Vagina (tissue), 2 donors: ENCODE data around the gene SOCS3. TPM values are rescaled to one million over a fixed set of nuclear protein-coding genes. Genes with fewer than 3 reads are reported as not detected.

Experiments
- DNase-seq, 2 donors: peaks; one replicate each; pipeline ENCODE4 v3.0.0-alpha.2; 2017; ENCODE audit errors: extremely low spot score in 2 of 2
- H3K27ac ChIP-seq: fragments of 200-600 bp; sonication (generic); one replicate; pipeline ENCODE4 v1.5.1; 2019
- H3K27me3 ChIP-seq: fragments of 200-600 bp; sonication (generic); one replicate; pipeline ENCODE4 v1.5.1; 2019
- H3K36me3 ChIP-seq, 2 donors: fragments of 200-600 bp; sonication (generic); one replicate each; pipeline ENCODE4 v1.5.1; 2017 to 2019
- H3K4me1 ChIP-seq: fragments of 200-600 bp; sonication (generic); one replicate; pipeline ENCODE4 v1.5.1; 2019
- H3K4me3 ChIP-seq, 2 donors: fragments of 200-600 bp; sonication (generic); 1 replicate in 1 of 2; 2 replicates in 1 of 2; pipeline ENCODE4 v1.5.1; 2016 to 2019
- H3K9me3 ChIP-seq: fragments of 200-600 bp; sonication (generic); one replicate; pipeline ENCODE4 v1.5.1; 2019
- CTCF ChIP-seq, 3 experiments: fragments of 450-650 bp in 2 of 3; fragments of 200-600 bp in 1 of 3; sonication (generic) in 1 of 3; IDR thresholded peaks; one replicate each; pipeline ENCODE4 v1.5.1; 2017 to 2019; ENCODE audit warnings: antibody characterized with exemption in 3 of 3, mild to moderate bottlenecking in 2 of 3, moderate library complexity in 2 of 3
- POLR2A ChIP-seq, 2 donors: fragments of 450-650 bp; IDR thresholded peaks; one replicate each; pipeline ENCODE4 v1.6.1; 2017; ENCODE audit warnings: antibody characterized with exemption in 2 of 2, mild to moderate bottlenecking in 2 of 2, moderate library complexity in 2 of 2
- POLR2AphosphoS5 ChIP-seq, 2 donors: sonication (generic); formaldehyde crosslinking; IDR thresholded peaks; one replicate each; pipeline ENCODE4 v1.9.0; 2017; ENCODE audit warnings: antibody characterized with exemption in 2 of 2, mild to moderate bottlenecking in 2 of 2, low read depth in 1 of 2; ENCODE audit not compliant: insufficient read depth in 1 of 2
- intact Hi-C: fragments of 100-400 bp; cut with DNase I; formaldehyde crosslinking; loops from one replicate; pipeline ENCODE4 v1.15.1; 2023
- total RNA-seq: library from RNA; depleted of rRNA; stranded (reverse); fragments of >200 nt; gene quantifications from one replicate; pipeline ENCODE4 v1.2.3, GENCODE V29; 2016

SOCS3 gene
- total RNA-seq, 1 donor from 2014 or later = 173 TPM

GRCh38 chr17:78391843-78392242, 32.0 kb upstream of the SOCS3 start:
- Histone ChIP-seq H3K36me3 (no peaks in the 10 kb centered on the region), H3K9me3 (no peaks in the 10 kb centered on the region), H3K4me3 (no peak overlapping the region), H3K27ac (no peak overlapping the region), H3K27me3 (no peaks in the 10 kb centered on the region), H3K4me1 (peaks cover 42% of the 10 kb centered on the region)
- TF ChIP-seq POLR2A (IDR thresholded peaks at IDR 0.05) = no peak
- TF ChIP-seq CTCF (IDR thresholded peaks at IDR 0.05) = no peak
- TF ChIP-seq POLR2AphosphoS5 (IDR thresholded peaks at IDR 0.05; ENCODE audit: insufficient read depth in 1 of 2, low read depth in 1 of 2) = no peak
- no peak for DNase-seq
- intact Hi-C loops = no loop called here

- no peaks in the 10 kb centered on the region for H3K9me3 ChIP-seq
- intact Hi-C loops = no loop called here
- no peaks in the 10 kb centered on the region for H3K36me3 ChIP-seq
- no peak overlapping the region for H3K4me3 ChIP-seq
- no peaks in the 10 kb centered on the region for H3K27me3 ChIP-seq
- DNase-seq = no peak
- H3K4me1 ChIP-seq = peaks cover 50% of the 10 kb centered on the region
- no peak overlapping the region for H3K27ac ChIP-seq
- no peak for TF ChIP-seq CTCF (IDR thresholded peaks at IDR 0.05)
- TF ChIP-seq POLR2AphosphoS5 (IDR thresholded peaks at IDR 0.05; ENCODE audit: insufficient read depth in 1 of 2, low read depth in 1 of 2) = no peak
- TF ChIP-seq POLR2A (IDR thresholded peaks at IDR 0.05) = no peak
These were observed 31.2 kb upstream of the SOCS3 start for GRCh38 chr17:78391051-78391431.

GRCh38 chr17:78390241-78391050, 30.6 kb upstream of the SOCS3 start:
- H3K27ac ChIP-seq = peak overlapping the region; percentile 44
- H3K27me3 ChIP-seq = no peaks in the 10 kb centered on the region
- no peak for DNase-seq
- H3K4me3 ChIP-seq = no peak overlapping the region
- no peaks in the 10 kb centered on the region for H3K36me3 ChIP-seq
- intact Hi-C loops = no loop called here
- peaks cover 56% of the 10 kb centered on the region for H3K4me1 ChIP-seq
- no peaks in the 10 kb centered on the region for H3K9me3 ChIP-seq
- TF ChIP-seq POLR2AphosphoS5 (IDR thresholded peaks at IDR 0.05; ENCODE audit: insufficient read depth in 1 of 2, low read depth in 1 of 2) (peak in 1 of 2 donors; percentile 72), CTCF (IDR thresholded peaks at IDR 0.05) (no peak)

- DNase-seq = no peak
- Histone ChIP-seq H3K4me1 (peaks cover 76% of the 10 kb centered on the region), H3K9me3 (no peaks in the 10 kb centered on the region)
These were observed 28.4 kb upstream of the SOCS3 start for GRCh38 chr17:78387977-78388941.

GRCh38 chr17:78384479-78385175, 24.8 kb upstream of the SOCS3 start:
- intact Hi-C loops = no loop called here

More at GRCh38 chr17:78387977-78388941, 28.4 kb upstream of the SOCS3 start:
- TF ChIP-seq POLR2AphosphoS5 (IDR thresholded peaks at IDR 0.05; ENCODE audit: insufficient read depth in 1 of 2, low read depth in 1 of 2) (peak in 1 of 2 donors; percentile 56), POLR2A (IDR thresholded peaks at IDR 0.05) (no peak)
- H3K27ac ChIP-seq = peak overlapping the region; percentile 53
- H3K36me3 ChIP-seq = no peaks in the 10 kb centered on the region
- intact Hi-C loops = no loop called here
- no peak overlapping the region for H3K4me3 ChIP-seq
- H3K27me3 ChIP-seq = no peaks in the 10 kb centered on the region

More at GRCh38 chr17:78384479-78385175, 24.8 kb upstream of the SOCS3 start:
- H3K4me1 ChIP-seq = peaks cover 79% of the 10 kb centered on the region
- H3K27me3 ChIP-seq = no peaks in the 10 kb centered on the region
- H3K4me3 ChIP-seq = no peak overlapping the region
- DNase-seq = no peak
- H3K27ac ChIP-seq = peak overlapping the region; percentile 71
- no peaks in the 10 kb centered on the region for H3K9me3 ChIP-seq
- TF ChIP-seq POLR2AphosphoS5 (IDR thresholded peaks at IDR 0.05; ENCODE audit: insufficient read depth in 1 of 2, low read depth in 1 of 2) (no peak), CTCF (IDR thresholded peaks at IDR 0.05) (no peak), POLR2A (IDR thresholded peaks at IDR 0.05) (no peak)
- H3K36me3 ChIP-seq = no peaks in the 10 kb centered on the region
